Measurements from ENCODE around the gene SPATA16.

GRCh38 chr3:173004681-173005080, 136.4 kb downstream of the SPATA16 start:
- TF ChIP-seq PATZ1 (CRISPR knock-in tag; IDR thresholded peaks at IDR 0.05; ENCODE audit: borderline replicate concordance) (no peak), GLIS3 (CRISPR knock-in tag; IDR thresholded peaks at IDR 0.05) (no peak), ZFP30 (CRISPR knock-in tag; IDR thresholded peaks at IDR 0.05) (no peak), ARNTL (CRISPR knock-in tag; IDR thresholded peaks at IDR 0.05; ENCODE audit: borderline replicate concordance, low read depth) (no peak), RARB (CRISPR knock-in tag; IDR thresholded peaks at IDR 0.05) (no peak), TSHZ2 (CRISPR knock-in tag; IDR thresholded peaks at IDR 0.05) (no peak), BACH2 (CRISPR knock-in tag; IDR thresholded peaks at IDR 0.05; ENCODE audit: borderline replicate concordance) (no peak), ZNF70 (CRISPR knock-in tag; IDR thresholded peaks at IDR 0.05) (no peak), ZNF565 (CRISPR knock-in tag; conservative IDR thresholded peaks at IDR 0.05; ENCODE audit: low read depth) (no peak), PPARA (CRISPR knock-in tag; IDR thresholded peaks at IDR 0.05; ENCODE audit: borderline replicate concordance) (no peak), SNAI2 (CRISPR knock-in tag; IDR thresholded peaks at IDR 0.05) (no peak), ZFP3 (CRISPR knock-in tag; IDR thresholded peaks at IDR 0.05) (no peak), ISL1 (CRISPR knock-in tag; IDR thresholded peaks at IDR 0.05) (no peak)
- TF ChIP-seq, protein P1, sequence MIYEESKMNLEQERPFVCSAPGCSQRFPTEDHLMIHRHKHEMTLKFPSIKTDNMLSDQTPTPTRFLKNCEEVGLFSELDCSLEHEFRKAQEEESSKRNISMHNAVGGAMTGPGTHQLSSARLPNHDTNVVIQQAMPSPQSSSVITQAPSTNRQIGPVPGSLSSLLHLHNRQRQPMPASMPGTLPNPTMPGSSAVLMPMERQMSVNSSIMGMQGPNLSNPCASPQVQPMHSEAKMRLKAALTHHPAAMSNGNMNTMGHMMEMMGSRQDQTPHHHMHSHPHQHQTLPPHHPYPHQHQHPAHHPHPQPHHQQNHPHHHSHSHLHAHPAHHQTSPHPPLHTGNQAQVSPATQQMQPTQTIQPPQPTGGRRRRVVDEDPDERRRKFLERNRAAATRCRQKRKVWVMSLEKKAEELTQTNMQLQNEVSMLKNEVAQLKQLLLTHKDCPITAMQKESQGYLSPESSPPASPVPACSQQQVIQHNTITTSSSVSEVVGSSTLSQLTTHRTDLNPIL (CRISPR knock-in tag; IDR thresholded peaks at IDR 0.05; ENCODE audit: low read depth): no peak

Data from SK-N-SH treated with all-trans-retinoic acid at 6 μM for 48 hours (cell line).